ENCODE measurements around the gene KCNQ5. TPM values are rescaled to one million over a fixed set of nuclear protein-coding genes. Genes with fewer than 3 reads are reported as not detected.

The KCNQ5 gene
- total RNA-seq, 4 donors from 2014 or later, result 0.30 to 0.57 (median 0.42) TPM; not detected in 1

DNA sequence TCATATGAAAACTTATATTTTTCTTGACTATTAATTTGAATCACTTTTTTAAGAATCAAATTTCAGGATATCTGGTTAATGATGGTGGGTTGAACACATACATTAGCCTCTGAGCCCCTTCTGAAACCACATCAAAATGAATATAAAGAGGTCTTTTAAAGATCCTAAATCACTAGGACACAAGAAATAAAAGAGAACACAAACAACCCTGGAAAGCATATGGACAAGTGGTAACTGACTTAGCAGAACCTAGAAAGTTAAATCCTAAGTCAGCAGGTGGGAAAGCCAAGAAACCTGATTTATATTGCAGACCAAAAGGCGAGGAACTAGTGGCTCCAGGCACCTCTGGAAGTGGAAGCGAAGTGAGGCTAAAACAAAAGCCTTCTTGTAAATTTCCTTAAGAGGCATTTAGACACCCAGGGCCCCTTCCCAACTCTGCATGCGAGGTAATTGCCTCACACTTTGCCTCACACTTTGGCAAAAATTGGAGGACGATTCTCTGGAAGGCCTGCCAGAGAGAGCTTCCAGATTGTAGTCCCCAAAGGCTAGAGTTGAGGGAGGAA is 309.5 kb downstream of the KCNQ5 start:
- no peak for DNase-seq (ENCODE audit: low spot score in 2 of 2)
- Histone ChIP-seq H3K4me1 (no peaks in the 10 kb centered on the region), H3K27ac (no peak overlapping the region), H3K36me3 (no peaks in the 10 kb centered on the region), H3K27me3 (no peaks in the 10 kb centered on the region), H3K9me3 (no peaks in the 10 kb centered on the region), H3K4me3 (no peak overlapping the region)
- WGBS, result 57% methylated on average over 4 of the region's 4 CpGs
- TF ChIP-seq, protein P1, sequence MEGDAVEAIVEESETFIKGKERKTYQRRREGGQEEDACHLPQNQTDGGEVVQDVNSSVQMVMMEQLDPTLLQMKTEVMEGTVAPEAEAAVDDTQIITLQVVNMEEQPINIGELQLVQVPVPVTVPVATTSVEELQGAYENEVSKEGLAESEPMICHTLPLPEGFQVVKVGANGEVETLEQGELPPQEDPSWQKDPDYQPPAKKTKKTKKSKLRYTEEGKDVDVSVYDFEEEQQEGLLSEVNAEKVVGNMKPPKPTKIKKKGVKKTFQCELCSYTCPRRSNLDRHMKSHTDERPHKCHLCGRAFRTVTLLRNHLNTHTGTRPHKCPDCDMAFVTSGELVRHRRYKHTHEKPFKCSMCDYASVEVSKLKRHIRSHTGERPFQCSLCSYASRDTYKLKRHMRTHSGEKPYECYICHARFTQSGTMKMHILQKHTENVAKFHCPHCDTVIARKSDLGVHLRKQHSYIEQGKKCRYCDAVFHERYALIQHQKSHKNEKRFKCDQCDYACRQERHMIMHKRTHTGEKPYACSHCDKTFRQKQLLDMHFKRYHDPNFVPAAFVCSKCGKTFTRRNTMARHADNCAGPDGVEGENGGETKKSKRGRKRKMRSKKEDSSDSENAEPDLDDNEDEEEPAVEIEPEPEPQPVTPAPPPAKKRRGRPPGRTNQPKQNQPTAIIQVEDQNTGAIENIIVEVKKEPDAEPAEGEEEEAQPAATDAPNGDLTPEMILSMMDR (IDR thresholded peaks at IDR 0.05), result no peak
- TF ChIP-seq POLR2AphosphoS5 (IDR thresholded peaks at IDR 0.05) (no peak), EP300 (IDR thresholded peaks at IDR 0.05) (no peak), POLR2A (IDR thresholded peaks at IDR 0.05) (no peak)

DNA sequence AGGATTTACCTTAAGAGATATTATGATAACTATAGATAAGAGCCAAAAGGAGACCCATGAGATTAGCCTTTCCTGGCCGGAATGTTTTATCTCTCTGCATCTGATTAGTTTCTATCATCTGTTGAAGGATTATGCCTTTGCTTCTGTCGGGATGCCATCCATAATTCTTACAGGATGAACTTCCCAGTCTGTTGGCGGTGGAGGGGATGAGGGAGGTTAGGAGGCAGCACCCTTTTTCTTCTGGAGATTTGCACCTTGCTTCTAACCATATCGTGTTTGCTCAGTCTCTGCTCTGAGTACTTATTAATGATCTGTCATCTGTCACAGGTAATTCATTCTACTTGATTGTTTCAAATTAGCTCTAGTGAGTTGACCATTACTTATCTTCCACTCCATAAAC is 311.4 kb downstream of the KCNQ5 start:
- no peak overlapping the region for H3K4me3 ChIP-seq
- H3K9me3 ChIP-seq, result no peaks in the 10 kb centered on the region
- H3K27me3 ChIP-seq, result no peaks in the 10 kb centered on the region
- no peaks in the 10 kb centered on the region for H3K4me1 ChIP-seq
- DNase-seq (ENCODE audit: low spot score in 2 of 2), result no peak
- no peak overlapping the region for H3K27ac ChIP-seq
- TF ChIP-seq POLR2A (IDR thresholded peaks at IDR 0.05) (no peak), EP300 (IDR thresholded peaks at IDR 0.05) (no peak)
- TF ChIP-seq, protein P1 (IDR thresholded peaks at IDR 0.05), result no peak
- no peaks in the 10 kb centered on the region for H3K36me3 ChIP-seq
- 67% methylated on average over 4 of the region's 4 CpGs for WGBS

DNA sequence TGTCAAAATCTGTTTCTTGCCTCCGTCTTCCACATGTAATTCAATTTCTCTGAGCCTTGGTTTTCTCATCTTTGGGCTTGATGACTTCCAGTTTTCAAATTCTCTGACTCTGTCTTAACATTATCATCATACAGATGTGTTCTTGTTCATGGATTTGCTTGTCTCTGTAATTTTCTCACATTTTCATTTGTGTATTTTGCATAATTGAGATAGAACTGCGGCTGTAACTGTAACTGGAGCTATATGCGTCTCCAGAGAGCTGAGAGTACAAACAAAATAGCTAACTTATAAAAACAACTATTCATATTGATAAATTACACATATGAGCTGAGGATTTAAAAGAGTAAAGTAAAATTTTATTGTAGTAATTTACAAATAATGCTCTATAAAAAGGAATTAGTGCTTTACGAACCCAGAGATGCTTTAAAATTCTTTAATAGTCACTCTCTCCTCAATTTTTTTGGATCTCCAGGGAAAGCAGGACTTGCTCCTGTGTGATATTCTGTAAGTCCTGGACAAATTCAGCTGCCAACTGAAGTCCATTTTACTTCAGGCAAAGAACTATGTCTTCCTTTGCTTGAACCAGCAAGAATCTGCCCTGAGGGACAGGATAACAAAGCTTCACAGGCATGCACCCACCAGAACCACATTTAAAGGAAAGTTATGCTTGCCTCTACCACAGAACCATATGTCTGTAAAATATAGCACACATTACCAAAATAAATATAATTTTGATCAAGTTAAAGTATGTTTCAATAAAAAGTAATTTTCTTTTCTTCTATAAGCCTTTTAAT is 315.1 kb downstream of the KCNQ5 start:
- no peaks in the 10 kb centered on the region for H3K4me1 ChIP-seq
- TF ChIP-seq EP300 (IDR thresholded peaks at IDR 0.05) (no peak), POLR2AphosphoS5 (IDR thresholded peaks at IDR 0.05) (no peak)
- TF ChIP-seq, protein P1 (IDR thresholded peaks at IDR 0.05), result no peak
- WGBS, result 78% methylated on average over 4 of the region's 4 CpGs
- H3K36me3 ChIP-seq, result no peaks in the 10 kb centered on the region
- H3K27ac ChIP-seq, result no peak overlapping the region
- H3K9me3 ChIP-seq, result no peaks in the 10 kb centered on the region
- no peak for DNase-seq (ENCODE audit: low spot score in 2 of 2)
- H3K4me3 ChIP-seq, result no peak overlapping the region
- H3K27me3 ChIP-seq, result no peaks in the 10 kb centered on the region

DNA sequence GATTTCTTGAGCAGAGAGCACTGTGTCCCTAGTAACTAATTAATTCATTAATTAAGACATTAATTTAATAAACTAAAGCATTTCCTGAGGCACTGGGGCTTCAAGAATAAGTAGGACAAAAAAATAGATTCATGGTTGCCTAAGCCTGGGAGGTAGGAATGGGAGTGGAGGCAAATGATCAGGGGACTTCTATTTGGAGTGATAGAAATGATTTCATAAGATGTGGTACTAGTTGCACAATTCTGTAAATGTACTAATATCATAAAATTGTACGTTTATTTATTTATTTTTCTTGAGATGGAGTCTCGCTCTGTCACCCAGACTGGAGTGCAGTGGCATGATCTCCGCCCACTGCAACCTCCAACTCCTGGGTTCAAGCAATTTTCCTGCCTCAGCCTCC is 316.2 kb downstream of the KCNQ5 start:
- H3K9me3 ChIP-seq, result no peaks in the 10 kb centered on the region
- H3K27me3 ChIP-seq, result no peaks in the 10 kb centered on the region
- no peak overlapping the region for H3K4me3 ChIP-seq
- no peaks in the 10 kb centered on the region for H3K4me1 ChIP-seq
- WGBS, result 72% methylated on average over 3 of the region's 3 CpGs
- H3K27ac ChIP-seq, result no peak overlapping the region
- H3K36me3 ChIP-seq, result no peaks in the 10 kb centered on the region
- no peak for DNase-seq (ENCODE audit: low spot score in 2 of 2)
- no peak for TF ChIP-seq EP300 (IDR thresholded peaks at IDR 0.05)
- TF ChIP-seq, protein P1 (IDR thresholded peaks at IDR 0.05), result no peak

DNA sequence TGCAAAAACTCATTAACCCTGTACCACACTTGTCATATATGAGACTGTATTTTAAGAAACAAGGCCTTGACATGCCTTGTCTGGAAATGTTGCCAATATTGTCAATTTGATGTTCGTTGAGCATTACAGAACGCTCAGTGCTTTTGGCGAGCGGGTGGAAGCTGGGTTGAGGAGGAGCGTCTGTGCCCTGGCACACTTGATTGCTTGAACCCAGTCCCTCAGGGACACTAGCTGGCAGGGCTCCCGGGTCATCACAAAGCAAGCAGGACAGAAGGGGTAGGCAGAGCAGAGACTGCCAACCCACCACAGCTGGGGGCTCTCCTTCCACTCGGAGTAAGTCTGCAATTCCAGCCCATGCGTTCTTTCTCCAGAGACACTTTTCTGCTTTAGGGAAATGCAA is 317.1 kb downstream of the KCNQ5 start:
- no peaks in the 10 kb centered on the region for H3K36me3 ChIP-seq
- no peak for DNase-seq (ENCODE audit: low spot score in 2 of 2)
- no peak for TF ChIP-seq POLR2A (IDR thresholded peaks at IDR 0.05)
- TF ChIP-seq POLR2AphosphoS5 (IDR thresholded peaks at IDR 0.05), result no peak
- no peak for TF ChIP-seq EP300 (IDR thresholded peaks at IDR 0.05)
- TF ChIP-seq, protein P1 (IDR thresholded peaks at IDR 0.05), result no peak
- 78% methylated on average over 8 of the region's 8 CpGs for WGBS
- H3K4me1 ChIP-seq, result no peaks in the 10 kb centered on the region
- H3K4me3 ChIP-seq, result no peak overlapping the region
- no peaks in the 10 kb centered on the region for H3K9me3 ChIP-seq
- H3K27me3 ChIP-seq, result no peaks in the 10 kb centered on the region
- no peak overlapping the region for H3K27ac ChIP-seq

Measured in suprapubic skin (tissue), 4 donors.